Adrenal gland (tissue), 12 donors: Measurements from ENCODE around the gene KAZN. TPM values are rescaled to one million over a fixed set of nuclear protein-coding genes. Genes with fewer than 3 reads are reported as not detected.

Source experiments
- DNase-seq, 7 donors: peaks; one replicate each; pipeline ENCODE4 v3.0.0-alpha.2; 2019 to 2020
- H3K27ac ChIP-seq, 5 donors: fragments of 200-600 bp; sonication (generic) in 4 of 5; 1 replicate in 3 of 5; 2 replicates in 2 of 5; pipeline versions ENCODE4 v1.5.1 to v1.8.0; 2016 to 2020; ENCODE audit warnings: mild to moderate bottlenecking in 1 of 5
- H3K27me3 ChIP-seq: fragments of 200-600 bp; 2 replicates; pipeline ENCODE4 v1.8.0; 2021
- H3K36me3 ChIP-seq, 2 donors: fragments of 200-600 bp; replicated peaks in 1 of 2; 1 replicate in 1 of 2; 2 replicates in 1 of 2; pipeline versions ENCODE4 v1.5.1 to v1.8.0; 2018 to 2022
- H3K4me1 ChIP-seq, 2 donors: fragments of 200-600 bp; replicated peaks in 1 of 2; 1 replicate in 1 of 2; 2 replicates in 1 of 2; pipeline versions ENCODE4 v1.5.1 to v1.8.0; 2018 to 2021
- H3K4me3 ChIP-seq, 4 donors: fragments of 200-600 bp; sonication (generic) in 3 of 4; one replicate each; pipeline ENCODE4 v1.5.1; 2016 to 2018
- H3K9me3 ChIP-seq, 3 donors: fragments of 200-600 bp; sonication (generic) in 1 of 3; replicated peaks in 1 of 3; 1 replicate in 2 of 3; 2 replicates in 1 of 3; pipeline versions ENCODE4 v1.5.1 to v1.8.0; 2016 to 2021
- POLR2A ChIP-seq, 2 donors: fragments of 450-650 bp; IDR thresholded peaks; one replicate each; pipeline ENCODE4 v1.6.1; 2017; ENCODE audit warnings: antibody characterized with exemption in 2 of 2, mild to moderate bottlenecking in 2 of 2, moderate library complexity in 1 of 2
- WGBS, 4 donors: extraction: QIAGEN DNeasy Blood & Tissue Kit in 2 of 4; methylation state at CpG; one replicate each; pipeline versions ENCODE4 v1.1.5 to v1.1.7; 2013 to 2017; 5-methylcytosine and 5-hydroxymethylcytosine counted together
- intact Hi-C, 2 donors: fragments of 100-400 bp; cut with DNase I; formaldehyde crosslinking; loops; one replicate each; pipeline versions ENCODE4 v1.14.1 to v1.15.0; 2022 to 2023
- polyA plus RNA-seq, 3 donors: library from polyadenylated mRNA; stranded (reverse); fragments of 200-250 nt in 2 of 3; fragments of 350-450 nt in 1 of 3; fragmentation: Illumina TruSeq in 1 of 3; extraction: RNeasy Lipid Tissue Mini Kit (QIAGEN cat#74804) in 1 of 3; gene quantifications; one replicate each; pipeline ENCODE4 v1.2.3, GENCODE V29; 2013 to 2014
- total RNA-seq, 9 donors: library from RNA; depleted of rRNA in 4 of 9; stranded (reverse); fragments of >200 nt in 4 of 9; fragments of 120-200 nt in 1 of 9; fragmentation: NEBNext Ultra II Directional in 1 of 9; extraction: Animal tissue kit (Norgen Biotek cat#: 25700) in 1 of 9; gene quantifications; one replicate each; pipeline versions ENCODE4 v1.1.0 to v1.2.4, GENCODE V29; 2013 to 2023
- TF ChIP-seq, protein P1 (sequence below), 6 experiments: fragments of 450-650 bp in 4 of 6; fragments of 200-600 bp in 2 of 6; sonication (generic) in 1 of 6; IDR thresholded peaks; 1 replicate in 5 of 6; 2 replicates in 1 of 6; pipeline versions ENCODE4 v1.5.1 to v1.8.0; 2016 to 2021; ENCODE audit warnings: antibody characterized with exemption in 6 of 6, mild to moderate bottlenecking in 2 of 6, moderate library complexity in 1 of 6
- donor health status: healthy with polysubstance abuse.
- donor health status: Bipolar disorder and iron deficiency.
- donor health status: DM: yes; HTN: yes; CAD: no.
- donor health status: DM: no; HTN: no; CAD: no.
- donor health status: DM: no; HTN: no; CAD: no.
- donor health status: DM: yes; HTN: yes; CAD: no.

The KAZN gene
- total and polyA plus RNA-seq, 12 donors: 5.9 to 63.4 (median 29.5) TPM

DNA sequence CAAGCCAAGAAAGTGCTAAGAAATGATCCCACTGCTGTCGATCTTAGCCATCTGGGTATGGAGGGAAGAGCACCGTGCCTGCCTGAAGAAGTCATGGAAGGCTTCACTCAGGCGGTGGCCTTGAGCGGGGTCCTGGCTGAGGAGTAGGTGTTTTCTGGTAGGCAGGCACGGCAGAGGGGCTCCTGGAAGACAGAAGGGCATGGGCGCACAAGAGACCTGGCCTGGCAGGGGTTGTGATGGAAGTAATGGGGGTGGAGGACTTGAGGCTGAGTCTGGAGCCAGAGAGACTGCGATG lies 185.1 kb downstream of the KAZN start:
- H3K4me1 ChIP-seq: no peaks in the 10 kb centered on the region
- H3K9me3 ChIP-seq: no peaks in the 10 kb centered on the region
- WGBS, 4 donors: 82 to 95% (median 92%) methylated on average over 7 of the region's 7 CpGs
- H3K27ac ChIP-seq: no peak overlapping the region
- intact Hi-C loops: loop anchor here in 1 of 2 donors (5.0 kb wide), 1 partner anchor 264 kb away; no protein-coding TSS in a partner anchor
- no peak for DNase-seq
- H3K36me3 ChIP-seq: no peaks in the 10 kb centered on the region
- TF ChIP-seq, protein P1, sequence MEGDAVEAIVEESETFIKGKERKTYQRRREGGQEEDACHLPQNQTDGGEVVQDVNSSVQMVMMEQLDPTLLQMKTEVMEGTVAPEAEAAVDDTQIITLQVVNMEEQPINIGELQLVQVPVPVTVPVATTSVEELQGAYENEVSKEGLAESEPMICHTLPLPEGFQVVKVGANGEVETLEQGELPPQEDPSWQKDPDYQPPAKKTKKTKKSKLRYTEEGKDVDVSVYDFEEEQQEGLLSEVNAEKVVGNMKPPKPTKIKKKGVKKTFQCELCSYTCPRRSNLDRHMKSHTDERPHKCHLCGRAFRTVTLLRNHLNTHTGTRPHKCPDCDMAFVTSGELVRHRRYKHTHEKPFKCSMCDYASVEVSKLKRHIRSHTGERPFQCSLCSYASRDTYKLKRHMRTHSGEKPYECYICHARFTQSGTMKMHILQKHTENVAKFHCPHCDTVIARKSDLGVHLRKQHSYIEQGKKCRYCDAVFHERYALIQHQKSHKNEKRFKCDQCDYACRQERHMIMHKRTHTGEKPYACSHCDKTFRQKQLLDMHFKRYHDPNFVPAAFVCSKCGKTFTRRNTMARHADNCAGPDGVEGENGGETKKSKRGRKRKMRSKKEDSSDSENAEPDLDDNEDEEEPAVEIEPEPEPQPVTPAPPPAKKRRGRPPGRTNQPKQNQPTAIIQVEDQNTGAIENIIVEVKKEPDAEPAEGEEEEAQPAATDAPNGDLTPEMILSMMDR (IDR thresholded peaks at IDR 0.05): no peak
- no peak for TF ChIP-seq POLR2A (IDR thresholded peaks at IDR 0.05)
- no peaks in the 10 kb centered on the region for H3K27me3 ChIP-seq
- H3K4me3 ChIP-seq: no peak overlapping the region

DNA sequence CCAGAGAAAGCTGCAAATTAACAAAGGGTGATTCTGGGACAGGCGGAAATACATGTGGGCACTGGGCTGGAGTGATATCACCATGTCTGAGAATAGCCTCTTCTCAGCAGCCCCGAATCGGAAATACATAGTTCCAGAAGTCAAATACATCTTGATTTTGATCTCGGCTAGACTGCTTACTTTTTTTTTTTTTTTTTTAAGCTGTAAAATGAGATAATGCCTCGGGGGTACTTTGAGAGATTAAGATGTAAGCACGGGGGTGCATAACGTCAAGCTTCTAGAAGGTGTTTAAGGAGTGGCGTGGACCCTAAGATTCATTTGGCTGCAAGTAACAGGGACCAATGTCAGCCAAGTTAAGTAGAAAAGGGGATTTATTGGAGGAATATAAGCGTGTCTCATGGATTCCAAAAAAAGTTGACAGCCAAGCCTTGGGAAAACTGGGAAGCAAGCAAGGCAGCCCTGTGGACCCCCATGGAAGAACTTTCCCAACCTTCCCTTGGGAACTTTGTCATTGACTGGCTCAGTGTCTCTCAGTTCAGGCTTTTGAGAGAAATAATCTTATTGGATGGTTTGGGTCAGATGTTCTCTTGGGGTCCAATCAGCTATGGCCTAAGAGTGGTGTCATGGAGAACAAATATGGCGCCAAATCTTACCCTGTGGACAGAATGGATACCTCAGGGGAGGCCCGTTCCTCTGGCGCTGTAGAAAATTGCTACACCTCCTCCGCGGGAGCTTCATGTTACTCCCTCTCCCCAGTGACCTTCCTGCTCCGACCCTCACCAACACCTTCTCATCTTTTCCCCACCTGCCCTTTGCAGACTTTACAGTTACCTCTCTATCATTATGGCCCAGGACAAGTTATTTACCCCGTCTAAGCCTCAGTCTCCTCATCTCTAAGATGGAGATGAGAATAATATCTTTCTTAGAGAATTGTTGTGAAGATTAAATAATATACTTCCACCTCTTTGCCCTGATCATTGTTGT lies 186.6 kb downstream of the KAZN start:
- Histone ChIP-seq H3K4me1 (no peaks in the 10 kb centered on the region), H3K4me3 (no peak overlapping the region), H3K36me3 (no peaks in the 10 kb centered on the region), H3K27me3 (no peaks in the 10 kb centered on the region), H3K9me3 (no peaks in the 10 kb centered on the region), H3K27ac (no peak overlapping the region)
- 84 to 94% (median 90%) methylated on average over 16 of the region's 16 CpGs for WGBS, 4 donors
- TF ChIP-seq, protein P1 (IDR thresholded peaks at IDR 0.05): no peak
- no peak for TF ChIP-seq POLR2A (IDR thresholded peaks at IDR 0.05)
- no peak for DNase-seq
- intact Hi-C loops: loop anchor here in 1 of 2 donors (5.0 kb wide), 1 partner anchor 262 kb away; no protein-coding TSS in a partner anchor

DNA sequence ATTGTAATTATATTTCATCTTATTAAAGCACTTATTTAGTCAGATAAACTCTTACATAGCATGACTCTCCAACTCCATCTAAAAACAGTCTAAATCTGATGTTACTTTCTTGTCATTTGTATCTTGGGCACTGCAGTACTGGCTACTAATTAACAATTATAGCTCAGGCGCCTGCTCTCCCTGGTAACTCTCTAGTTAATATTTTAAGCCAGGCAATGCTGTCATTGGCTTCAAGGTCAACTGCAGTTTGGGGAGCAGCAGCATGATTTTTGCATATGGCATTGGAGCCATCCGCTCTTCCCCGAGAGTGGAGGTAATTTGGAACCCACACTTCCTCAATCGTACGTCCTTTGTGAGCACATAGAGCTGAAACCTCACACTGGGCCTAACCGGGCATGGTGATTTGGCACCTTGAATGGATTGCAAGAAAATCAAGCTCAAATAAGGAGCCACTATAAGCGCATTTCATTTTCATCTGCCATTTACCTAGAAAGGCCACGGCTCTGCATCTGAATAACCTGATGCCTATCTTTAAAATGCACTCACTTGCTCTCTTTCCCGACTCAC lies 187.7 kb downstream of the KAZN start:
- no peak overlapping the region for H3K4me3 ChIP-seq
- intact Hi-C loops: no loop called here
- 72 to 78% (median 75%) methylated on average over 9 of the region's 9 CpGs for WGBS, 4 donors
- no peaks in the 10 kb centered on the region for H3K36me3 ChIP-seq
- H3K27ac ChIP-seq: no peak overlapping the region
- H3K4me1 ChIP-seq: no peaks in the 10 kb centered on the region
- DNase-seq: no peak
- H3K9me3 ChIP-seq: no peaks in the 10 kb centered on the region
- TF ChIP-seq POLR2A (IDR thresholded peaks at IDR 0.05): no peak
- TF ChIP-seq, protein P1 (IDR thresholded peaks at IDR 0.05): no peak
- no peaks in the 10 kb centered on the region for H3K27me3 ChIP-seq

DNA sequence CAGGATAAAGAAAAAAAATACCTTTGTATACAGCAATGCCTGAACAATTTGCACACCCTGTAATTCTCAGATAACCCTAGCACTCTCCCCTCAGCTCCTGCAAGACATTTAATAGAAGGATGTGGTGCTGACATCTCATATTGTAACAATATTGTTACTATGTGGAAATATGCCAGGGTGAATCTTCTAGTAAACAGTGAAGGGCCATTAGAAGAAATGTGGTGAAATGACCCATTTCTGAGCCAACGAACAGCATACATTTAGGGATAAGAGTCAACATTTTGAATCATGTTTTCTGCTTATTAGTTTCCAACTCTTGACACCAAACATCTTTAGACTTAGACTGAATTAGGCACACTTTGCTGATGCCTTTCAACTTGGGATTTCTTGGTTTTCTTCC lies 188.2 kb downstream of the KAZN start:
- no peak overlapping the region for H3K27ac ChIP-seq
- TF ChIP-seq, protein P1 (IDR thresholded peaks at IDR 0.05): no peak
- no peak for TF ChIP-seq POLR2A (IDR thresholded peaks at IDR 0.05)
- no peak for DNase-seq
- H3K4me1 ChIP-seq: no peaks in the 10 kb centered on the region
- intact Hi-C loops: no loop called here
- 69 to 83% (median 77%) methylated on average over 1 of the region's 1 CpG for WGBS, 4 donors
- H3K27me3 ChIP-seq: no peaks in the 10 kb centered on the region
- H3K36me3 ChIP-seq: no peaks in the 10 kb centered on the region
- no peak overlapping the region for H3K4me3 ChIP-seq
- H3K9me3 ChIP-seq: no peaks in the 10 kb centered on the region
